ENCODE measurements around the gene HLTF. TPM values are rescaled to one million over a fixed set of nuclear protein-coding genes. Genes with fewer than 3 reads are reported as not detected.

The HLTF gene
- total RNA-seq, 6 experiments from 2014 or later: 10.5 to 14.6 (median 12.3) TPM

GRCh38 chr3:149010504-149010951 is 75.8 kb downstream of the HLTF start:
- Histone ChIP-seq H3K9me3 (no peaks in the 10 kb centered on the region), H3K4me3 (no peak overlapping the region), H3K27ac (no peak overlapping the region), H3K27me3 (no peaks in the 10 kb centered on the region), H3K4me1 (no peaks in the 10 kb centered on the region), H3K36me3 (peaks cover 0 to 17% (median 2%) of the 10 kb centered on the region in 4 donors)
- no peak for ATAC-seq
- intact Hi-C loops (cut with DNase I): no loop called here
- DNase-seq: no peak
- TF ChIP-seq POLR2A (IDR thresholded peaks at IDR 0.05) (no peak), CTCF (IDR thresholded peaks at IDR 0.05) (no peak)
- WGBS (ENCODE audit: insufficient coverage, low coverage, low lambda C conversion rate, missing lambda C conversion rate): 68% methylated on average over 4 of the region's 6 CpGs

GRCh38 chr3:149009732-149010131 is 76.6 kb downstream of the HLTF start:
- no peak overlapping the region for H3K27ac ChIP-seq
- H3K9me3 ChIP-seq: no peaks in the 10 kb centered on the region
- DNase-seq: no peak
- TF ChIP-seq POLR2A (IDR thresholded peaks at IDR 0.05) (no peak), CTCF (IDR thresholded peaks at IDR 0.05) (no peak)
- peak; percentile 43 to 67 (median 58) for ATAC-seq
- no peak overlapping the region for H3K4me3 ChIP-seq
- intact Hi-C loops (cut with DNase I): no loop called here
- WGBS (ENCODE audit: insufficient coverage, low coverage, low lambda C conversion rate, missing lambda C conversion rate): 73% methylated on average over 2 of the region's 2 CpGs
- H3K4me1 ChIP-seq: peaks cover 0 to 1% (median 0%) of the 10 kb centered on the region in 4 donors
- peaks cover 0 to 17% (median 2%) of the 10 kb centered on the region in 4 donors for H3K36me3 ChIP-seq
- no peaks in the 10 kb centered on the region for H3K27me3 ChIP-seq

GRCh38 chr3:149007567-149008257 is 78.6 kb downstream of the HLTF start:
- H3K27me3 ChIP-seq: no peaks in the 10 kb centered on the region
- peaks cover 0 to 3% (median 0%) of the 10 kb centered on the region in 4 donors for H3K4me1 ChIP-seq
- H3K27ac ChIP-seq: no peak overlapping the region
- ATAC-seq: no peak
- peaks cover 0 to 17% (median 0%) of the 10 kb centered on the region in 4 donors for H3K36me3 ChIP-seq
- no peak for TF ChIP-seq CTCF (IDR thresholded peaks at IDR 0.05)
- no peak for TF ChIP-seq POLR2A (IDR thresholded peaks at IDR 0.05)
- H3K9me3 ChIP-seq: no peaks in the 10 kb centered on the region
- no peak overlapping the region for H3K4me3 ChIP-seq
- DNase-seq: no peak
- 90% methylated on average over 5 of the region's 7 CpGs for WGBS (ENCODE audit: insufficient coverage, low coverage, low lambda C conversion rate, missing lambda C conversion rate)
- intact Hi-C loops (cut with DNase I): no loop called here

DNA sequence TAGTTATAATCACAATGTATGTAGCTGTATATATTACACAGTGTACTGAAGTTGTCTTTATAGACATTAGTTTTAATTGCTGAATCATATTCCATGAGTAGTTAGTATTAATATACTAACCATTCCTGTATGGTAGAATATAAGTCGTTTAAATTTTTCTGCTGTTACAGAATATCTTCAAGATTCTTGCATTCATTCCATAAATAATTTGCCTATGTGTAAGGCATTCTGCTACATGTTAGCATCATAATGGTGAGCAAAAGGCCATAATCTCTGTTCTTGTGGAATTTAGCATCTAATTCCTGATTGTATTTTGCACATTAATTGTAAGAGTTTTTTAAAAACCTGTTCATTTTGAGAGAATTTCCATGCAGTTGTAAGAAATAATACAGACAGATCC is 80.9 kb downstream of the HLTF start:
- Histone ChIP-seq H3K4me3 (no peak overlapping the region), H3K4me1 (peaks cover 0 to 3% (median 0%) of the 10 kb centered on the region in 4 donors), H3K27me3 (no peaks in the 10 kb centered on the region), H3K36me3 (peaks cover 0 to 10% (median 0%) of the 10 kb centered on the region in 4 donors), H3K9me3 (no peaks in the 10 kb centered on the region), H3K27ac (no peak overlapping the region)
- WGBS (ENCODE audit: insufficient coverage, low coverage, low lambda C conversion rate, missing lambda C conversion rate): 63% methylated on average over 1 of the region's 1 CpG
- ATAC-seq: no peak
- intact Hi-C loops (cut with DNase I): no loop called here
- DNase-seq: no peak
- TF ChIP-seq POLR2A (IDR thresholded peaks at IDR 0.05): no peak
- TF ChIP-seq CTCF (IDR thresholded peaks at IDR 0.05): no peak

Data from right lobe of liver (tissue), 6 donors.